ENCODE results near the gene C1QL4.

C1QL4 gene

DNA sequence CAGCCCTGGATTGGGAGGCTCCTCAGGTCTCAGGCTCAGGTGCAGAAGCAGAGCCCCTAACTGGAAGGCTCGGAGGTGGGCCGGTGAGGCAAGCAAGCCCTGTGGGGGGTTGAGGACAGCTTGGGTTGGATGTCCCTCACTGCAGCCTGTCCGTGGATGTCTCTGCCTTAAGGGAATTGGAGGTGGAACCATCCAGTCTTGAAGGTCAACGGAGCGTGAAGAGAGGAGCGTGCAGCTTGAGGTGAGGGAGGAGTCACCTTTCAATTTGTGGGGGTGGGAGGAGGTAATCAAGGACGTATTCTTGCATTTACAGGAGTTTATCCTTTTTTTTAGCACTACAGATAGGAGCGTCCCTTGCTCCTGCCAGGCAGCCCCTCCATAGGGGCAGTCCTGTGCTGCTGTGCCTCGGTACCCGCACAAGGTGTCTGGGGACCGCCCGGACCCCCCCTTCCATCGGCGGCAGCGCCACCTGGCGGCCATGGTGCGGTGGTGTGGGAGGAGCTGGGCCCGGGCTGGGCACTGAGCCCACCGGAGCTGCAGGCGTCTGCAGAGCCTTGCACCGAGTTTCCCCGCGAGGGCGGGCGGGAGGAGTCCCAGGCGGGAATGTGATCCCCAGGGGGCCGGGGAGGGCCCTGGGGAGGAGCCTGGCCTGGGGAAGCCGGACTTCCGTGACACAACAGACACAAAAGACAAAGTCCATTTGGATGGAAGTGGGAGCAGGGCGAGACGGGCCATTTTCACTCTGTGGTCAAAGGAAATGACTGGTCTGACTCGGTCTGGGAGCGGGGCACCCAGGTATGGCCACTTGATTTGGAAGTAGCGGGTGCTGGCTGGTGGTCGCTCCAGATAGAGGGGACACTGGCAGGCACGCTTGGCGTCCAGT is 10.6 kb upstream of the C1QL4 start:
- TF ChIP-seq, protein P1, sequence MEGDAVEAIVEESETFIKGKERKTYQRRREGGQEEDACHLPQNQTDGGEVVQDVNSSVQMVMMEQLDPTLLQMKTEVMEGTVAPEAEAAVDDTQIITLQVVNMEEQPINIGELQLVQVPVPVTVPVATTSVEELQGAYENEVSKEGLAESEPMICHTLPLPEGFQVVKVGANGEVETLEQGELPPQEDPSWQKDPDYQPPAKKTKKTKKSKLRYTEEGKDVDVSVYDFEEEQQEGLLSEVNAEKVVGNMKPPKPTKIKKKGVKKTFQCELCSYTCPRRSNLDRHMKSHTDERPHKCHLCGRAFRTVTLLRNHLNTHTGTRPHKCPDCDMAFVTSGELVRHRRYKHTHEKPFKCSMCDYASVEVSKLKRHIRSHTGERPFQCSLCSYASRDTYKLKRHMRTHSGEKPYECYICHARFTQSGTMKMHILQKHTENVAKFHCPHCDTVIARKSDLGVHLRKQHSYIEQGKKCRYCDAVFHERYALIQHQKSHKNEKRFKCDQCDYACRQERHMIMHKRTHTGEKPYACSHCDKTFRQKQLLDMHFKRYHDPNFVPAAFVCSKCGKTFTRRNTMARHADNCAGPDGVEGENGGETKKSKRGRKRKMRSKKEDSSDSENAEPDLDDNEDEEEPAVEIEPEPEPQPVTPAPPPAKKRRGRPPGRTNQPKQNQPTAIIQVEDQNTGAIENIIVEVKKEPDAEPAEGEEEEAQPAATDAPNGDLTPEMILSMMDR (IDR thresholded peaks at IDR 0.05; ENCODE audit: low read depth, low read length, missing control alignments) = peak; percentile 92
- peak overlapping the region; percentile 11 for H3K4me3 ChIP-seq (ENCODE audit: low read depth, low read length)
- DNase-seq (ENCODE audit: low read depth) = no peak

DNA sequence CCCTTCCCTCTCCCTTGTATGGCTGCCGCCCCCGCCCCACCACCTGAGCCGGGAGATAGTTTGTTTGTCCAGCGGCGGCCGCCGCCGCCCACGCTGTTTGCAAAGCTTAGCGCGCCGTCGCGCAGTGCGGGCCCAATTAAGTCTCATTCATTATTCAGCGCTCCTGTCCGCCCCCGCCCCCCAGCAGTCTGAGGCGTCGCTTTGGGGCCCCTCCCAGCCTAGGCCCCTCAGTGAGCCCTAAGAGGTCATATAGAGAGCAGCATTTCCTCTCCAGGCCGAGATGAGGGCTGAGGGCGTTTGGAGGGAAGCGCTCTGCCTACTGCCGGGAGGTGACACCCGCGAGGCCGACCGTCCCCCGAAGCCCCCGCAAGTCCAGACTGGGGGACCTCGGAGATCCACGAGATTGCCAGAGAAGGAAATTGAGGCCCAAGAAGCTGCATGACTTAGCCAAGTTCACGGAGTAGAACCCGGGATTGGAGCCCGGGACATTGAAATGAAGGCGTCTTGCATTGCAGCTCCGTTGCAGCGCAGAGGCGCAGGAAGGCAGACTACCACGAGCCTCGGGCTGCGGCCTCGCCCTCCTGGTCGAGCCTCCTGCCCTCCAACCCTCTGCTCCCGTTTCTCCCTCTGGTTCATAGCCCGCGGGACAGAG is 9.8 kb upstream of the C1QL4 start, which contains the start of gene DNAJC22:
Gene DNAJC22, plus strand, starts transcription at position 230 of the 652 bp plus-strand sequence. CDS start 1,985 bp downstream, outside the sequence.
- TF ChIP-seq, protein P1 (IDR thresholded peaks at IDR 0.05; ENCODE audit: low read depth, low read length, missing control alignments) = no peak
- peak within 1 kb of the TSS; percentile 32 for H3K4me3 ChIP-seq (ENCODE audit: low read depth, low read length)
- no peak for DNase-seq (ENCODE audit: low read depth)

- peak overlapping the region; percentile 32 for H3K4me3 ChIP-seq (ENCODE audit: low read depth, low read length)
- DNase-seq (ENCODE audit: low read depth) = no peak
- TF ChIP-seq, protein P1 (IDR thresholded peaks at IDR 0.05; ENCODE audit: low read depth, low read length, missing control alignments) = no peak
Measured at GRCh38 chr12:49345825-49346658, 9.1 kb upstream of the C1QL4 start.

- H3K4me3 ChIP-seq (ENCODE audit: low read depth, low read length) = peak overlapping the region; percentile 32
- TF ChIP-seq, protein P1 (IDR thresholded peaks at IDR 0.05; ENCODE audit: low read depth, low read length, missing control alignments) = no peak
- DNase-seq (ENCODE audit: low read depth) = no peak
Measured at GRCh38 chr12:49345051-49345824, 8.2 kb upstream of the C1QL4 start.

GRCh38 chr12:49344486-49345050 is 7.6 kb upstream of the C1QL4 start:
- H3K4me3 ChIP-seq (ENCODE audit: low read depth, low read length) = no peak overlapping the region
- DNase-seq (ENCODE audit: low read depth) = no peak
- TF ChIP-seq, protein P1 (IDR thresholded peaks at IDR 0.05; ENCODE audit: low read depth, low read length, missing control alignments) = no peak
